ENCODE results near the gene ZDHHC6.
A peak's percentile ranks its signal among the peaks of the same experiment; 100 is the strongest.
"Not testable (repeated sequence)": the region's sequence is repeated elsewhere in the genome, so short reads cannot be mapped to it uniquely, and the experiment has no call there.

The ZDHHC6 gene, protein sequence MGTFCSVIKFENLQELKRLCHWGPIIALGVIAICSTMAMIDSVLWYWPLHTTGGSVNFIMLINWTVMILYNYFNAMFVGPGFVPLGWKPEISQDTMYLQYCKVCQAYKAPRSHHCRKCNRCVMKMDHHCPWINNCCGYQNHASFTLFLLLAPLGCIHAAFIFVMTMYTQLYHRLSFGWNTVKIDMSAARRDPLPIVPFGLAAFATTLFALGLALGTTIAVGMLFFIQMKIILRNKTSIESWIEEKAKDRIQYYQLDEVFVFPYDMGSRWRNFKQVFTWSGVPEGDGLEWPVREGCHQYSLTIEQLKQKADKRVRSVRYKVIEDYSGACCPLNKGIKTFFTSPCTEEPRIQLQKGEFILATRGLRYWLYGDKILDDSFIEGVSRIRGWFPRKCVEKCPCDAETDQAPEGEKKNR
- 35.5 to 69.5 (median 51.1) reads per million in 17 experiments for total RNA-seq

DNA sequence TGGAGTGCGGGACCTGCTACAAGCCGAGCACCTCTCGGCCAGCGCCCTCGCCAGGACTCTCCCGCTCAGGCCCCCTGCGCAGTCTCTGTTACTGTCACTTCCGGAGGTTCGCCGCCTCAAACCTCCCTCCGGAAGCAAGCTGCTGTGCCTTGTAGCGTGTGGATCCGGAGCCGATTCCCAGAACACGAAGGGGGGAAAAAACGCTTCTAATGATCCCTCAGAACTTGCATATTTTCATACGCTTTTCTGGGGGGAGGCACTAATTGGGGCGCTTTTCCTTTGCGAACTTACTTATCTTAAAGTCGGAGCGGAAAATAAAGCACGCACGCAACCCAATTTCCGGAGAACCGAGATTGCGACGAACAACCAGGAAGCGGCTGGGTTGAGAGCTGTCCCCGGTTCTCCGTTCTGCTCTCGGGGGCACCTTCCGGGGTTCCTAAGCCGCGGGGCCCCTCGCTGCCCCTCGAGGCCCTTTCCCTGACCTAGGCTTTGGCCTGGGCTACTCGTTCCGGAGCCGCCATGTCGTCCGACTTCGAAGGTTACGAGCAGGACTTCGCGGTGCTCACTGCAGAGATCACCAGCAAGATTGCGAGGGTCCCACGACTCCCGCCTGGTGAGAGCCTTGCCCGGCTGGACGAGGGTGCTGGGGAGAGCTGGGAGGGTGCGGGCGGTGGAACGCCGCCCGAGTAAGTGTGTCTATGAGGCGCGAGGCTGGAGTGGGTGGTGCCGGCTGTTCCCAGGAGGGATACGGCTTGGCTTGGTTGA, at the start of gene ZDHHC6, which contains the start of gene VTI1A:
Gene ZDHHC6, minus strand, starts transcription at position 60 of the 765 bp plus-strand sequence. CDS start 1,478 bp downstream, outside the sequence.
Gene VTI1A, plus strand, starts transcription at position 361 of the 765 bp plus-strand sequence. Its CDS starts 159 bp downstream, at position 520.
- DNase-seq, result peak; percentile 87 to 93 (median 92)

DNA sequence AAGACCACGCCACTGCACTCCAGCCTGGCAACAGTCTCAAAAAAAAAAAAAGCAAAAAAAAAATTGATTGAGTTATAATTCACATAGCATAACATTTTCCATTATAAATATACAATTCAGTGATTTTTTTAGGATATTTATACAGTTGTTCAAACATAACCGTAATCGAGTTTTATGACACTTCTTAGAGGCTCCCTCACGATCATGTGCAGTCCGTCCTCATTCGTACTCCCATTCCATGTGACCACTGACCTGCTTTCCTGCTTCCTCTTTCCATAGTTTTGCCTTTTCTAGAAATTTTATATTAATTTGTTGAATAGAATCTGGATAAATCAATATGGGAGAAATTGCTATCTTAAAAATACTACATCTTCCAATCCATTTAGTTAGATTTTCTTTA, 46.0 kb upstream of the ZDHHC6 start:
- no peak for DNase-seq

DNA sequence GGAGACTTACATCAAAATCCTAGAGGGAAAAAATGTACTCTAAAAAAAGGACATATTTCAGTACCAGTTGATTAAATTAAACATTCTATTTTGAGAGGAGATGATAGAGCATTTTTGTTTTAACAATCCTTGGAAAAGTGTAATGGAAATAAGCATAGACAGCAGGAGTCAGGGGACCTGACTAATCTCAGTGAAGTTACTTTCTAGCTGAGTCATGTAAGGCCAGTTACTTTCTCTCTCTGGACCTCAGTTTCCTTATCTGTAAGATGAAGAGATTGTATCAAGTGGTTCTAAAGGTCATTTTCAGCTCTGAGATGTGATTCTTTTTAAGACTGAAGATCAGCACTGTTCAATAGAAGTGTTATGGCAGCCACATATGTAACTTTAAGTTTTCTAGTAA, 44.4 kb upstream of the ZDHHC6 start:
- DNase-seq, result no peak

DNA sequence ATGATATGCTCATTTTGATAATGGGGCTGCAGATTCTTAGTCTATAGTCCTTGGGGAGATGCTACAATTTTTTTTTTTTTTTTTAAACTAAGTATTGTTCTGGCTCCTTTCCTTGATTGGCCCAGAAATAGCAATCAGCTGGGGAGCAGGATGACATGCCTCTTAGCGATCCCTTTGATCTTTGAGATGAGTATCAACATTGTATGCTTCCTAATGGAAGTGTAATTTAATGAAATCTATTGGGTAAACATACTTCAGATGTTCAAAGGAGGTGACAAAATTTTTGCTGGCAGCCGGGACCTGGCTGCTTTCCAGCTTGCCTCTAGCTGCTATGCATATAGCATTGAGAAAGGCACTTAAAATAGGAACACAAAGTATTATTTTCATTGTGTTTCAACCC, 43.8 kb upstream of the ZDHHC6 start:
- no peak for DNase-seq

DNA sequence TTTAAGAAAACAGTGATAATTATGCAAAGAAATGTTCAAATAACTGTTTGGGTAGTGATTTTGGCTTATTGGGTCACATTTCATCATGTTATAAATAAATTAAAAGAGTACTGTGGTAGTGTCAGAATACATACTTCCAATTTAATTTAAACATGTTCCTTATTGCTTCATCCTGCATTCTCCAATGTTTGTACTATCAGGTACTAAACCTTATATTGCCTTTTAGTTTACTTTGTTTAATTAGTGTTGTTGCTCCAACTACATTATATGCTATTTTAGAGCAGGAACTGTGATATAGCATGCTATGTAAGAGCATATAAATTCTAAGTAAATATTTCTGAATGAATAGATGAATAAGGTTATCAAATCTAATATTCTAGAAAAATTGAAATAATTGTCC, 41.2 kb upstream of the ZDHHC6 start:
- no peak for DNase-seq

DNA sequence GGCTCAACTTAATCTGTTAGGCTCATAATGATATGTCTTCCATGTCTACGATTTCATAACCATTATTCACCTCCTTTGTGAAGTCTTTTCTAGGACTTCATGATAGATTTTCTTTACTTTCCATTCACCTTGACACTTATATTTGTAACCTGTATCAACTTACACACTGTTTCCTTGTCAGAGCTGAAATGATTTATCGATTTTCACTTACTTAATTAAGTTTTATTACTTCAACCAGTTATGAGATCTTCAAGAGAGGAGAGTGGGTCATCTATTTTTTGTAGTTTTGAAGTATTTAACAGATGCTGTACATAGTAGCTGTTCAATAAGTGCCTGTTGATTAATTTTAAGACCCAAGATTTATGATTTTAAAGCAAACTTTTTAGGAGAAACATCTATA, 37.7 kb upstream of the ZDHHC6 start:
- DNase-seq, result no peak

DNA sequence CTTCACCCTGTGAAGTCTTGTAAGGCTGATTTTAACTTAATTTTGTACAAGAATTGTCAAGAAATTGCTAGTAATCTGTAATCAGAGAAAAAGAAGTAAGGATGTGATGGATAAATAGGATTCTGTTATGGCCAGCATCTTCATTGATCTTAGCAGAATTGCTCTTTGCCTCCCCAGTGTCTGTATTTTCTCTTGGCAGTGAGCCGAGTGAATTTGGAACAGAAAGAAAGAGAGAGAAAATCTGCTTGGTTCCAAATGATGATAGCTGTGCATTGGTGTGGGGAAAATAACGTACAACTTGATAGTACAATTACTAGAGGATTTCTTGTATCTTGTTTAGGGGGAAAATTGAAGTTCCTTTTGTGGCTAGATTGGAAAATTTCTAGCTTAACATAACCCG, 34.9 kb upstream of the ZDHHC6 start:
- DNase-seq, result no peak

DNA sequence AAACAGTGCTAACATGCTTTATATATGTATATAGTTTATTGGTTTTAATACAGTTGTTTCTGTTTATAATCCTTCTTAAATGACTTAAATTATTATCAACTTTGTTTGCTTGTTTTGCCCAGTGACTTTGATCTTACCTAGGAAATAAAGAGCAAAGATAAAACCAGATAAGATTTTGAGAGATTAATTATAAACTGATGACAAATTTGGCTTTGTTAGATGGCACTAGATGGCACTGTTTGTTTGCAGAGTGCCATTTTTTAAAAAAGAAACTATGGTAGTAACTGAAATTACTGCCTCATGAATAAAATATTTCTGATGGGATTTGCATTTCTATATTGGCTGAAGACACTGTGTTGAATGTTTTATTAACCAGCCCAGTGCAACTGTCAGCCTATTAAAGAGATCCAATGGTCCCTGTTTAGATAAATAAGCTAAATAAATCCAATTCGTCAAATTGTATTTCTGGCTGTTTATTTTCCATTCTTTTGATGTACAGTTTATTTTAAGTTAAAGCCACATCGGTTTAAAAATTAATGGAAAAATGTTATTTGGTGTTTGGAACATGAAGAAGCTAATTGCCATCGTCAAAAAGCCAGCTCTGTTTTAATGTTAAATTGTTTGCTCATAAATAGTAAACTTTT, 29.0 kb upstream of the ZDHHC6 start:
- peak in 2 of 4 experiments; percentile 15 to 16 for DNase-seq

DNA sequence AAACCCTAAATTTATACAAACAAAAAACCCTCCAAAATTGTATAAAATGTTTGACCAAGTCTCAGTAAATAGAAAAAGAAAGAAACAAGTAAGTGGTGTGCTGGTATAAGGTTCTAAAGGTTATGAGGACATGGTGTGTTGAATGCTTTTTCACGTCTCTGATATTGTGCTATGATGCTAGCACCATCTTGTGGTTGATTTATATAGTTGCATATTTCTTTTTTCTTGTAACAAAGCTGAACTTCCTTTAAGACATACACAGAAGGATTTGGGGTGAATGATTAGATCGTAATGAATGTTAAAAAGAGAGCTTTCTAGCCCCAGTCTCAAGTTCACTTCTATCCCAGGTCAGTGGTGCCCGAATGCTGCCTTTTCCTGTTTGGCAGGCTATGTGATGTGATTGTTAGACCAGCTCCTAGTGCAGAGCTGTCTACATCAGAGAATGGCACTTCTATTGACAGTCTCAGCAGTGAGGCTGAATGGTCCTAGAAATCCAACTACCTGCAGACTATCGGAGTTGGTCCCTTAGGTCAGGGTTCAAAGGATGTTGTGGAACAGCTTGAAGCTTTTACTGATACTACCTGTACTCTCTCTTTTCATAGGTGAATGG, 25.3 kb upstream of the ZDHHC6 start:
- peak in 3 of 4 experiments; percentile 36 to 68 (median 60) for DNase-seq

DNA sequence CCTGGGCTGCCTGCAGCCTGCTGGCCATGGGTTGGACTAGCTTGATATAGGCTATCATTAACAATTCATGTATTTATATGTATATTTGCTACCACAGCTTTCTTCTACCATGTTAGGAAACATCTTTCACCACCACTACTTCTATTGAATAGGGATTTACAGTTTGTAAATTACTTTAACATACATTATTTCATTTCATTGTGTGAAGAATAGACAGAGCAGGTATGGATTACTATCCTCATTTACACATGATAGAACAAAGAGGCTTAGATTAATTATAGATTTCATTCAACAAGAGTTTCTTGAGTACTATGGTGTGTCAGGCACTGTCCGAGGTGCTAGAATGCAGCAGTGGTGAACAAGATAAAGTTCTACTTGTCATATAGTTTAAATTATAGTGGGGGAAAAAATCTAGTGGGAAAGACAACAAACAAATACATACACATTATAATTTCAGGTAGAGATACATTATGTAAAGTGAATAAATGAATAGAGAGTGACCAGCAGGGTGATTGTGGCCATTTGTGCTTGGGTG, 20.9 kb upstream of the ZDHHC6 start:
- DNase-seq, result no peak

DNA sequence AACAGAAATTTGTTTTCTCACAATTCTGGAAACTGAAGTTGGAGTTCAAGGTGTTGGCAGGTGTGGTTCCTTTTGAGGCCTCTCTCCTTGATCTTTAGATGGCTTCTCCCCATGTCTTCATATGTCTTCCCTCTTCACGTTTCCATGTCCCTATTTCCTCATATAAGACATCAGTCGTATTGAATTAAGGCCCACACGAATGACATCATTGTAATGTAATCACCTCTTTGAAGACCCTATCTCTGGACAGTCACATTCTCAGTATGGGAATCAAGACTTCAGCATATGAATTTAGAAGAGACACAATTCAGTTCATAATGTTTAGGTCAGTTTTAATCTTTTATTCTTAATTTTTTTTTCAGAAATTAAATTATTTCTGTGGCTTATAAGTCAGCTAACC, 20.1 kb upstream of the ZDHHC6 start:
- no peak for DNase-seq

DNA sequence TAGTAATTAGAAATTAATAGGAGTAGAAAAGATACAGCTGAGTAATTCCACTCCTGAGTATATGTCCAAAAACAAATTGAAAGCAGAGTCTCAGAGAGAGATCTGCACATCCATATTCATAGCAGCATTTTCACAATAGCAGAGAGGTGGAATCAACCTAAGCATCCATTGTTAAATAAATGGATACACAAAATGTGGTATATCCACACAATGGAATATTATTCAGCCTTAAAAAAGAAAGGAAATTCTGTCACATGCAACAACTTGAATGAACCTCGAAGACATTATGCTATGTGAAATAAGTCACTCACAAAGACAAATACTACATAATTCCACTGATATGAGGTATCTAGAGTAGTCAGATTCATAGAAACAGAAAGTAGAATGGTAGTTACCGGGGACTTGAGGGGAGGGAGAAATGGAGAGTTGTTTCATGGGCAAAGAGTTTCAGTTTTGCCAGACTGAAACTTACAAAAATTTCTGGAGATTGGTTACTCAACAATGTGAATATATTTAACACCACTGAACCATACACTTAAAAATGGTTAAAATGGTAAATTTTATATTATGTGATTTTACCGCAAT, 18.7 kb upstream of the ZDHHC6 start:
- no peak for DNase-seq

DNA sequence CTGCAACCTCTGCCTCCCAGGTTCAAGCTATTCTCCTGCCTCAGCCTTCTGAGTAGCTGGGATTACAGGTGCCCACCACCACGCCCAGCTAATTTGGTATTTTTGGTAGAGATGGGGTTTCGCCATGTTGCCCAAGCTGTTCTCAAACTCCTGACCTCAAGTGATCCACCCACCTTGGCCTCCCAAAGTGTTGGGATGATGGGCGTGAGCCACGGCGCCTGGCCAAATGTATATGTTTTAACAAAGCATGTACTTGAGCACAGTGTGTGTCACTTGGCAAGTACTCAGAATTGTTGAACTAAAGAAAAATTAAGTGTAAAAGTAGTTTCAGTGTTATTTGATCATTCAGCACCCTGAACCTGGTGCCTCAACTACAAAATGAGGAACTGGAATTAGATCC, 17.4 kb upstream of the ZDHHC6 start:
- not testable (repeated sequence) for DNase-seq

DNA sequence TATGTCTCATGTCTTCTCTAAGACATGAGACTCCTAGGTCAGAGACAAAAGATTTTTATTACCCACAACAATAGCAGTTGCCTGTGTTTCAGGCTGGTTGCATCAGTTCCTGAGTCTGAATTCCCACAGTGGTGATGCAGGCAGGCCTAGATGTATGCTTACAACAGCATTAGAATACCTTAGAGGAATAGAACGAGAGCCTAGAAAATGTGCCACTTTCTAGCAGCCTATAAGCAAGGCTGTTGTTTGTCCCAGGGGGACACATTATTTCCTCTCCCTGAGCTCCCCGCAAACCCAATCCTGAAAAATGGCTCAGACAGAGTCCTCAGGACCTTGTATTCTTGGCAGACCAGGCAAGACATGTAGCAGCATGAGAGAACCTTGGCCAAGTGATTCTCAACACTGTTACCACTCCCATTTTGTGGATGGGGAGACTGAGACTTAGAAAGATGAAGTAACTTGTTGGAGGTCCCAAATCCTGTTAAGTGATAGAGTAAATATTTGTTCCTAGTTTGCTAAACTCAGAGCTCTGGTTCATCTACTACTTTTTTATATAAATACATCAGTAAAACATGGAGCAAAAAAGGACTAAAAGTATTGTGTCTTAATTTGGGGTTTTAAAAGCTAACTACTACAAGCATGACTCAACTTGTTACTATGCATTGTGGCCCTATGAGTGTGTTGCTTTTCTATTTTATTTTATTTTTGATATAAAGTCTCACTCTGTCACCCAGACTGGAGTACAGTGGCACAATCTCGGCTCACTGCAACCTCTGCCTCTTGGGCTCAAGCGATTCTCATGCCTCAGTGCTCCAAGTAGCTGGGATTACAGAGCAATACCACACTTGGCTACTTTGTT, 14.5 kb upstream of the ZDHHC6 start:
- DNase-seq, result peak; percentile 22 to 64 (median 48)

DNA sequence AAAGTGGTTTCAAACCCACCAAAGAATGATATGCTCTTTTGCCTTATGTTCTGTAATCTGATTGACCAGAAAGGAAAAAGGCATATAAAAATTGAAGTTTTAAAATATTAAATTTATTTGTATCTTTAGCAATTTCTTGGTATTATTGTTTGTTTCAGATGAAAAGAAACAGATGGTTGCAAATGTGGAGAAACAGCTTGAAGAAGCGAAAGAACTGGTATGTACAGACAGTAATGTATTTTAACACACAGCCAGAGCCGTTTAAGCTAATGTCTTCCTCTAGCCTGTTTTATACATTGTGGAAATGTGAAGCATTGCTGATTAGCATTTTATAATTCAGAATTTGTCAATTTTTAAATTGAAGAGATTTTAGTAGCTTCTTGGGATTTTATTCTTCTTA, 13.7 kb upstream of the ZDHHC6 start:
- no peak for DNase-seq

DNA sequence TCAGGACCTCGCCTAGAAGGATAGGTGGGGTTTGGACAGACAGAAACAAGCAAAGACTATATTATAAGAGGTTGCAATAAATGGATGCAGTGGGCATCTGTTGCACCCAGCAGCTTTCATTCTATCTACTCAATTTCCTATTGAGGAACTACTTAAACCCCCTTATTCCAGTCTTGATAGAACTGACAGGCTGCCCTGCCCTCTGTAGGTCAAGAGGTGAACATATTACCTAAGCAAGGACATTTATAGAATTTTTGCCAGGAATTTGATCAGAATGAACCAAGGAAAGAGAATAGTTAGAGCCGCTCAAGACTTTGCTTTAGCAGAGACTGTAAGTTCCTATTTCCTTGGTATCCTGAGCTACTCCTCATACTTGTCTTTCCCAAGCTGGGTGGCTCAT, 9.8 kb upstream of the ZDHHC6 start:
- DNase-seq, result peak in 2 of 4 experiments; percentile 10

DNA sequence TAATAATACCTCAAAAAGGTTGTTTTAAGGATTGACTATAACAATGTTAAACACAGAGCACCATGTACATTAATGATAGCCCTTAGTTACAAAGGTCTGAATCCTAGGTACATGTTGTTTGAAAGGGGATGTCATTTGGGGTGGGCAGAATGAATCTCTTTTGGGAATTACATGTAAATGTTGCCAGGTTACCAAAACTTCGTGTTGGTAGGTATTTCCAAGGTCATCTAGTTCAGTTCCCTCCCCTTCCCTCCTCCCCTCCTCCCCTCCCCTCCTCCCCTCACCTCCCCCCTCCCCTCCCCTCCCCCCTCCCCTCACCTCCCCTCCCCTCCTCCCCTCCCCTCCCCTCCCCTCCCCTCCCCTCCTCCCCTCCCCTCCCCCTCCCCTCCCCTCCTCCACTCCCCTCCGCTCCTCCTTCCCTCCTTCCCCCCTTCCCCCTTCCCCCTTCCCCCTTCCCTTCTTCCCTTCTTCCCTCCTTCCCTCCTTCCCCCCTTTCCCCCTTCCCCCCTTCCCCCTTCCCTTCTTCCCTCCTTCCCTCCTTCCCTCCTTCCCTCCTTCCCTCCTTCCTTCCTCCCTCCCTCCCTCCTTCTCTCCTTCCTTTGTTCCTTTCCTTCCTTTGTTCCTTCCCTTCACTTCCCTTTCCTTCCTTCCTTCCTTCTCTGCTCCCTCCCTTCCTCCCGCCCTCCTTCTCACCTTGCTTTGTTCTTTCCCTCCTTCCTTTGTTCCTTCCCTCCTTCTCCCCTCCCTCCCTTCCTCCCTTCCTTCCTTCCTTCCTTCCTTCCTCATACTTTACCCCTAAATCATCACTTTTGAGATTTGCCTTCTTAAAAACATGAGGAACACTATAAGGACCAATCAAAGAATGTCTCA, 8.4 kb upstream of the ZDHHC6 start:
- DNase-seq, result no peak

DNA sequence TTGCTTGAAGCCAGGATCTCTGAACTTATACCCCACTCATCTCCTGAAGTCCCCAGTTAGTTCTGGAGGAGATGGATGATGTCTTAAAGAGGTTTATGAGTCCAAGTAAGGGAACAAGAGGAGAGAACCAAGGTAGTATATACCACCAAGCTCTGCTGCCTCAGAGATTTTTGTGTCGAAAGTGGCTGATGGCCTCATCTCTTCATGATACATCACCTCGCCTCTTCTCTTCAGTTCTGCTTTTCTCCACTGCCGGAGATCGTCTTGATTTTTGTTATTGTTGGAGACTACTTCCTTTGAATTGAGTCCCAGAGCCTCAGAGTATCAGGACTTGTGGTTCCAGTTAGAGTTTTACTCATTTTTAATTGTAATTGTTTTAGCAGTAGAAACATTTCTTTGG, 2.2 kb upstream of the ZDHHC6 start:
- peak; percentile 59 to 83 (median 68) for DNase-seq

DNA sequence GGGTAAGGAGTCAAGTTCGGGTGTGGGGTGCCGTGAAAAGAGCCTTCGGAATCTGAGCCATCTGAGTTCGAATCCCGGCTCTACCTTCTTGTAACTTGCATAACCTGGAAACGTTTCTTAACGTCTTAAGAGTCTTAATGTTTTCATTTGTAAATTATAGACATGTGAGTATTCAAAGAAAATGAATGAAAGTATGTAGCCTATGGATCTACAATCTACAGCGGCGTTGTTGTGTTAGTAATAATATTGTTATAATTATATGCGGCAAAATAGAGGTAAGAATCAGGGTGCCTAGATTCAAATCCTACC, 860 bp upstream of the ZDHHC6 start:
- peak in 1 of 4 experiments; percentile 44 for DNase-seq
